ENCODE data around the gene MEG3. TPM values are rescaled to one million over a fixed set of nuclear protein-coding genes. Genes with fewer than 3 reads are reported as not detected.
"Not testable (repeated sequence)": the region's sequence is repeated elsewhere in the genome, so short reads cannot be mapped to it uniquely, and the experiment has no call there.

Gene MEG3
- total RNA-seq, 4 donors from 2014 or later: 1.2 to 18.9 (median 3.5) TPM

DNA sequence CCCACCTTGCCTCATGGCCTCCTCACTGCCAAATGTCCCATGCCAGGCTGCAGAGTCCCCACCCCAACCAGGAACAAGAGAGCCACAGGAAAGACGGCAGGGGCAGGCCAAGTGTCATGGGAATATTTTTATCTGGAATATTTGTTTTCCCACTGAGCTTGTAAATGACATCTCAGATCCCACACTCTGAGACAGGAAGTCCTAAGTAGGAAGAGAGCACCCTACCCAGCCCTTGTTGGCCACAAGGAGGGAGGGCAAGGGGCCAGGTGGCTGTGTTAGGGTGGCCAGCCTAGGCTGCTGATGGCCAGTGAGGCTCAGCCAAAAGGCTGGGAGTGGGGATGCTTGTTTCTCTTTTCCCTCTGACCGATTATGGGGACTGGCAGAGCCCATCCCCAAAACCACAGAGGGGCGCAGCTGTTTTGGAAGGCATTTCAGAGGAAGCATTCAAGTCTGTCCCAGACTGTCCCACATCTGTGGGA is 7.7 kb upstream of the MEG3 start:
- TF ChIP-seq, protein P1, sequence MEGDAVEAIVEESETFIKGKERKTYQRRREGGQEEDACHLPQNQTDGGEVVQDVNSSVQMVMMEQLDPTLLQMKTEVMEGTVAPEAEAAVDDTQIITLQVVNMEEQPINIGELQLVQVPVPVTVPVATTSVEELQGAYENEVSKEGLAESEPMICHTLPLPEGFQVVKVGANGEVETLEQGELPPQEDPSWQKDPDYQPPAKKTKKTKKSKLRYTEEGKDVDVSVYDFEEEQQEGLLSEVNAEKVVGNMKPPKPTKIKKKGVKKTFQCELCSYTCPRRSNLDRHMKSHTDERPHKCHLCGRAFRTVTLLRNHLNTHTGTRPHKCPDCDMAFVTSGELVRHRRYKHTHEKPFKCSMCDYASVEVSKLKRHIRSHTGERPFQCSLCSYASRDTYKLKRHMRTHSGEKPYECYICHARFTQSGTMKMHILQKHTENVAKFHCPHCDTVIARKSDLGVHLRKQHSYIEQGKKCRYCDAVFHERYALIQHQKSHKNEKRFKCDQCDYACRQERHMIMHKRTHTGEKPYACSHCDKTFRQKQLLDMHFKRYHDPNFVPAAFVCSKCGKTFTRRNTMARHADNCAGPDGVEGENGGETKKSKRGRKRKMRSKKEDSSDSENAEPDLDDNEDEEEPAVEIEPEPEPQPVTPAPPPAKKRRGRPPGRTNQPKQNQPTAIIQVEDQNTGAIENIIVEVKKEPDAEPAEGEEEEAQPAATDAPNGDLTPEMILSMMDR (IDR thresholded peaks at IDR 0.05): no peak
- no peak for TF ChIP-seq POLR2A (IDR thresholded peaks at IDR 0.05)
- intact Hi-C loops (cut with DNase I): no loop called here
- no peaks in the 10 kb centered on the region for H3K9me3 ChIP-seq
- H3K36me3 ChIP-seq: no peaks in the 10 kb centered on the region
- DNase-seq: no peak
- H3K4me3 ChIP-seq: no peak overlapping the region
- WGBS, 2 donors: 70 to 74% methylated on average over 3 of the region's 3 CpGs
- H3K4me1 ChIP-seq: peaks cover 0 to 20% (median 0%) of the 10 kb centered on the region in 3 donors
- H3K27ac ChIP-seq: no peak overlapping the region
- peaks cover 0 to 18% (median 0%) of the 10 kb centered on the region in 4 donors for H3K27me3 ChIP-seq

DNA sequence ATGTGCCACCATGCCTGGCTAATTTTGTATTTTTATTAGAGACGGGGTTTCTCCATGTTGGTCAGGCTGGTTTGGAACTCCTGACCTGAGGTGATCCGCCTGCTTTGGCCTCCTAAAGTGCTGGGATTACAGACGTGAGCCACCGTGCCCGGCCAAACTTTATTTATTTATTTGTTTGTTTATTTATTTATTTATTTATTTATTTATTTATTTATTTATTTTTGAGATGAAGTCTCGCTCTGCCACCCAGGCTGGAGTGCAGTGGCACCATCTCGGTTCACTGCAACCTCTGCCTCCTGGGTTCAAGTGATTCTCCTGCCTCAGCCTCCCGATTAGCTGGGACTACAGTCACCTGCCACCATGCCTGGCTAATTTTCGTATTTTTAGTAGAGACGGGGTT is 7.0 kb upstream of the MEG3 start:
- intact Hi-C loops (cut with DNase I); H3K27ac ChIP-seq; H3K9me3 ChIP-seq; H3K36me3 ChIP-seq; DNase-seq; H3K4me3 ChIP-seq: not testable (repeated sequence)
- H3K4me1 ChIP-seq: peaks cover 0 to 21% (median 0%) of the 10 kb centered on the region in 3 donors
- peaks cover 0 to 12% (median 0%) of the 10 kb centered on the region in 4 donors for H3K27me3 ChIP-seq
- WGBS, 2 donors: 76 to 83% methylated on average over 10 of the region's 10 CpGs

DNA sequence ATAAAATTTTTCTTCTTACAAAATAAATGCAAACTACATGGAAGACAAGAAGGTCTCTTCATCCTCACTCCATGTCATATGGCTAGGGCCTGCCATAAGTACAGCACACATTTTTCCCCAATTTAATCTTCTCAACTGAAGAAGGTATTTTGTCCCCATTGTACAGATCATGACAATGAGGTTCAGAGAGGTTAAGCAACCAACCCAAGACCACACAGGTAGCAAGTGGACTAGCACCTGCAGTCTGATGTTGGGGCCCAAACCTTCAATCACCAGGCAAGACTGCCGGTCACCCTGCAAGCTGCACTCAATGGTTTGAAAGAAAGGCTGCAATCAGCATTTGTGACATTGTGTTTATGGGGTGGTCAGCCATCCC is 6.5 kb upstream of the MEG3 start:
- H3K27ac ChIP-seq: no peak overlapping the region
- peaks cover 0 to 21% (median 0%) of the 10 kb centered on the region in 3 donors for H3K4me1 ChIP-seq
- H3K4me3 ChIP-seq: no peak overlapping the region
- no peaks in the 10 kb centered on the region for H3K9me3 ChIP-seq
- H3K36me3 ChIP-seq: no peaks in the 10 kb centered on the region
- peaks cover 0 to 12% (median 0%) of the 10 kb centered on the region in 4 donors for H3K27me3 ChIP-seq
- TF ChIP-seq POLR2A (IDR thresholded peaks at IDR 0.05): no peak
- TF ChIP-seq, protein P1 (IDR thresholded peaks at IDR 0.05): no peak
- DNase-seq: no peak
- intact Hi-C loops (cut with DNase I): no loop called here
- 86% methylated on average over 1 of the region's 1 CpG; no CpG with 5 or more reads in 1 of the 2 donors for WGBS, 2 donors

DNA sequence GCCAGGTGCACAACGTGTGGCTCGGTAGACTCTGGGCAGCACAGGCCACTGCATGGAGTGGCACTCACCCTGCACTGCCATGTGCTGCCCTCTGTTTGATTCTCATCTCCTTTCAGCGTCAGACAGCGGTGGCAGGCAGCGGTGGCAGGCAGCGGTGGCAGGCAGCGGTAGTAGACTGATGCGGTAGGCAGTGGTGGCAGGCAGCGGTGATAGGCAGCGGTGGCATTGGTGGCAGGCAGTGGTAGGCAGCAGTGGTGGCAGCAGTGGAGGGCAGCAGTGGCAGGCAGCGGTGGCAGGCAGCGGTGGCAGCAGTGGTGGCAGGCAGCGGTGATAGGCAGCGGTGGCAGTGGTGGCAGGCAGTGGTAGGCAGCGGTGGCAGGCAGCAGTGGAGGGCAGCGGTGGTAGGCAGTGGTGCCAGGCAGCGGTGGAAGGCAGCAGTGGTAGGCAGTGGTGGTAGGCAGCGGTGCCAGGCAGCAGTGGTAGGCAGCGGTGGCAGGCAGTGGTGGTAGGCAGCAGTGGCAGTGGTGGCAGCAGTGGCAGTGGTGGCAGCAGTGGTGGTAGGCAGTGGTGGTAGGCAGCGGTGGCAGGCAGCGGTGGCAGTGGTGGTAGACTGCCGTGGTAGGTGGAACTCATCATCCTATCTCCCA is 6.0 kb upstream of the MEG3 start:
- no peak overlapping the region for H3K4me3 ChIP-seq
- intact Hi-C loops (cut with DNase I): loop anchor here (10.0 kb wide), 1 partner anchor 155 kb away; no protein-coding TSS in a partner anchor
- peaks cover 0 to 21% (median 0%) of the 10 kb centered on the region in 3 donors for H3K4me1 ChIP-seq
- 84 to 94% methylated on average over 16 to 17 of the region's 22 CpGs for WGBS, 2 donors
- H3K36me3 ChIP-seq: no peaks in the 10 kb centered on the region
- DNase-seq: no peak
- no peak overlapping the region for H3K27ac ChIP-seq
- TF ChIP-seq, protein P1 (IDR thresholded peaks at IDR 0.05): no peak
- no peak for TF ChIP-seq POLR2A (IDR thresholded peaks at IDR 0.05)
- H3K27me3 ChIP-seq: peaks cover 0 to 12% (median 0%) of the 10 kb centered on the region in 4 donors
- no peaks in the 10 kb centered on the region for H3K9me3 ChIP-seq

DNA sequence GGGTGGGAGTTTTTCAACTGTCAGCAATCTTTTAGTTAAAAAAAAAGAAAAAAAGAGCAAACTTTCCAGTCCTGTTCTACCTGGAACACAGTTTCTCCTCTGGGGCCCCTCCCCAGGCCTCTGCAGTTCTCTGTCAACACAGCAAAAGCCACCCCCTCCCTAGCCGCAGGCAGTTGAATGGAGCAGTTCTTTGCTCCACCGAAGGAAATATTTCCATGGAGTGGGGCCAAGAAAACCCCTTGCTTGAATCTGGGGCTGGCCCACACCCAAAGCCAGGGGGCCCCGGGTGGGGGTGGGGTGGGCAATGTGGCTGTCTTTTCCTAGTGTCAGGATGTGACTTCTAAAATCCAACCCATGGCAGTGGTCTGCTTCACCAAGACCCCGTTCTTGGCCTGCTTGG is 5.0 kb upstream of the MEG3 start:
- intact Hi-C loops (cut with DNase I): loop anchor here (10.0 kb wide), 1 partner anchor 156 kb away; no protein-coding TSS in a partner anchor
- DNase-seq: no peak
- 56 to 100% methylated on average over 1 to 2 of the region's 4 CpGs for WGBS, 2 donors
- Histone ChIP-seq H3K27ac (no peak overlapping the region), H3K27me3 (peaks cover 0 to 22% (median 0%) of the 10 kb centered on the region in 4 donors), H3K4me1 (peaks cover 0 to 21% (median 0%) of the 10 kb centered on the region in 3 donors), H3K4me3 (no peak overlapping the region), H3K9me3 (no peaks in the 10 kb centered on the region), H3K36me3 (no peaks in the 10 kb centered on the region)
- TF ChIP-seq POLR2A (IDR thresholded peaks at IDR 0.05): no peak
- TF ChIP-seq, protein P1 (IDR thresholded peaks at IDR 0.05): no peak

Measured in esophagus squamous epithelium (tissue), 5 donors.